H9 (cell line): ENCODE results near the gene ATE1. TPM values are rescaled to one million over a fixed set of nuclear protein-coding genes. Genes with fewer than 3 reads are reported as not detected.

Experiments
- DNase-seq: peaks from one replicate; pipeline ENCODE4 v3.0.0-alpha.2; 2017
- H2AFZ ChIP-seq: one replicate; pipeline ENCODE4 v1.6.1; 2013; ENCODE audit warnings: mild to moderate bottlenecking, low read length, control low read depth, moderate library complexity
- H2AK5ac ChIP-seq: 2 replicates; pipeline ENCODE4 v1.6.1; 2013; ENCODE audit warnings: low read length, control low read depth, mixed read lengths; ENCODE audit not compliant: insufficient read length
- H2BK120ac ChIP-seq: one replicate; pipeline ENCODE4 v1.6.1; 2013; ENCODE audit warnings: low read depth, mild to moderate bottlenecking, low read length, control low read depth, inconsistent platforms; ENCODE audit not compliant: poor library complexity, severe bottlenecking
- H2BK12ac ChIP-seq: 2 replicates; pipeline ENCODE4 v1.6.1; 2013; ENCODE audit warnings: low read length, control low read depth, mixed read lengths, low read depth; ENCODE audit not compliant: insufficient read length
- H2BK15ac ChIP-seq: 2 replicates; pipeline ENCODE4 v1.6.1; 2013; ENCODE audit warnings: low read depth, low read length, control low read depth
- H2BK20ac ChIP-seq: one replicate; pipeline ENCODE4 v1.6.1; 2013; ENCODE audit warnings: low read depth, mild to moderate bottlenecking, low read length, control low read depth, inconsistent platforms; ENCODE audit not compliant: poor library complexity, severe bottlenecking
- H2BK5ac ChIP-seq: 2 replicates; pipeline ENCODE4 v1.6.1; 2013; ENCODE audit warnings: low read length, control low read depth, mixed read lengths; ENCODE audit not compliant: insufficient read length
- H3K14ac ChIP-seq: 2 replicates; pipeline ENCODE4 v1.6.1; 2013; ENCODE audit warnings: low read length, control low read depth; ENCODE audit not compliant: insufficient read depth
- H3K18ac ChIP-seq: 2 replicates; pipeline ENCODE4 v1.6.1; 2013; ENCODE audit warnings: low read depth, mild to moderate bottlenecking, mixed read lengths, low read length, control low read depth; ENCODE audit not compliant: insufficient read length
- H3K23ac ChIP-seq: 2 replicates; pipeline ENCODE4 v1.6.1; 2013; ENCODE audit warnings: low read length, control low read depth, mixed read lengths, low read depth; ENCODE audit not compliant: insufficient read length
- H3K23me2 ChIP-seq: 2 replicates; pipeline ENCODE4 v1.6.1; 2013; ENCODE audit warnings: low read depth, mild to moderate bottlenecking, mixed read lengths, low read length, control low read depth; ENCODE audit not compliant: insufficient read length, poor library complexity, severe bottlenecking
- H3K27ac ChIP-seq: 2 replicates; pipeline ENCODE4 v1.5.1; 2013; ENCODE audit warnings: low read length, control low read depth, mixed read lengths, low read depth; ENCODE audit not compliant: insufficient read length
- H3K27me3 ChIP-seq: 2 replicates; pipeline ENCODE4 v1.6.1; 2013; ENCODE audit warnings: low read length, control low read depth, inconsistent platforms; ENCODE audit not compliant: insufficient read depth
- H3K4ac ChIP-seq: 2 replicates; pipeline ENCODE4 v1.6.1; 2013; ENCODE audit warnings: low read depth, mild to moderate bottlenecking, control low read depth, inconsistent platforms, low read length, moderate library complexity
- H3K4me1 ChIP-seq: 2 replicates; pipeline ENCODE4 v1.6.1; 2013; ENCODE audit warnings: low read length, control low read depth, inconsistent platforms; ENCODE audit not compliant: insufficient read depth
- H3K4me2 ChIP-seq: 2 replicates; pipeline ENCODE4 v1.6.1; 2013; ENCODE audit warnings: low read length, control low read depth, mixed read lengths; ENCODE audit not compliant: insufficient read length, insufficient read depth
- H3K56ac ChIP-seq: 2 replicates; pipeline ENCODE4 v1.6.1; 2013; ENCODE audit warnings: low read depth, mild to moderate bottlenecking, mixed read lengths, low read length, control low read depth; ENCODE audit not compliant: insufficient read length
- H3K79me1 ChIP-seq: 2 replicates; pipeline ENCODE4 v1.6.1; 2013; ENCODE audit warnings: low read depth, mild to moderate bottlenecking, moderate library complexity, low read length, control low read depth, inconsistent platforms; ENCODE audit not compliant: insufficient read depth, poor library complexity, severe bottlenecking
- H3K79me2 ChIP-seq: 2 replicates; pipeline ENCODE4 v1.6.1; 2013; ENCODE audit warnings: low read length, control low read depth, inconsistent platforms; ENCODE audit not compliant: insufficient read depth
- H3K9ac ChIP-seq: 2 replicates; pipeline ENCODE4 v1.6.1; 2013; ENCODE audit warnings: low read length, control low read depth, mixed read lengths; ENCODE audit not compliant: insufficient read length; ENCODE audit errors: extremely low read depth
- H3K9me3 ChIP-seq: one replicate; pipeline ENCODE4 v1.6.1; 2013; ENCODE audit warnings: low read depth, low read length, inconsistent platforms; ENCODE audit not compliant: control insufficient read depth
- H3T11ph ChIP-seq: one replicate; pipeline ENCODE4 v1.6.1; 2013; ENCODE audit warnings: mild to moderate bottlenecking, low read length, control low read depth, inconsistent platforms
- H4K20me1 ChIP-seq: one replicate; pipeline ENCODE4 v1.6.1; 2013; ENCODE audit not compliant: control insufficient read depth, insufficient read length, insufficient read depth
- H4K5ac ChIP-seq: 2 replicates; pipeline ENCODE4 v1.6.1; 2013; ENCODE audit warnings: low read depth, mild to moderate bottlenecking, mixed read lengths, low read length, control low read depth; ENCODE audit not compliant: insufficient read length
- H4K8ac ChIP-seq: replicated peaks from 2 replicates; pipeline ENCODE4 v1.6.1; 2013; ENCODE audit warnings: low read length, control low read depth, mixed read lengths, low read depth; ENCODE audit not compliant: insufficient read length
- H4K91ac ChIP-seq: 2 replicates; pipeline ENCODE4 v1.6.1; 2013; ENCODE audit warnings: low read depth, mild to moderate bottlenecking, moderate library complexity, mixed read lengths, low read length, control low read depth; ENCODE audit not compliant: insufficient read length
- H3K27ac Mint-ChIP-seq, 3 experiments: 2 replicates in 2 of 3; 3 replicates in 1 of 3; pipeline ENCODE4 v1.8.0; 2020 to 2021; ENCODE audit warnings: mixed read lengths in 3 of 3, mild to moderate bottlenecking in 1 of 3, moderate library complexity in 1 of 3
- H3K27me3 Mint-ChIP-seq: 2 replicates; pipeline ENCODE4 v1.8.0; 2021; ENCODE audit warnings: low read depth, mild to moderate bottlenecking, moderate library complexity, mixed read lengths
- H3K36me3 Mint-ChIP-seq, 3 experiments: 2 replicates in 2 of 3; 3 replicates in 1 of 3; pipeline ENCODE4 v1.8.0; 2020 to 2021; ENCODE audit warnings: low read depth in 3 of 3, mixed read lengths in 3 of 3; ENCODE audit not compliant: insufficient read depth in 1 of 3
- H3K4me1 Mint-ChIP-seq, 2 experiments: 2 replicates each; pipeline ENCODE4 v1.8.0; 2020; ENCODE audit warnings: mixed read lengths in 2 of 2
- H3K4me3 Mint-ChIP-seq, 2 experiments: 2 replicates in 1 of 2; 3 replicates in 1 of 2; pipeline ENCODE4 v1.8.0; 2020 to 2021; ENCODE audit warnings: mild to moderate bottlenecking in 2 of 2, mixed read lengths in 2 of 2, moderate library complexity in 1 of 2
- H3K9me3 Mint-ChIP-seq, 2 experiments: 2 replicates in 1 of 2; 3 replicates in 1 of 2; pipeline ENCODE4 v1.8.0; 2020; ENCODE audit warnings: mild to moderate bottlenecking in 2 of 2, mixed read lengths in 2 of 2, moderate library complexity in 1 of 2
- WGBS: extraction: QIAGEN DNeasy Blood & Tissue Kit; methylation state at CpG from one replicate; pipeline ENCODE4 v1.1.7; 2013; ENCODE audit warnings: missing lambda C conversion rate, low lambda C conversion rate, mixed read lengths; ENCODE audit not compliant: insufficient read length; ENCODE audit errors: extremely low coverage; 5-methylcytosine and 5-hydroxymethylcytosine counted together
- total RNA-seq: library from RNA; stranded (reverse); gene quantifications from 2 replicates; pipeline ENCODE4 v1.2.1, GENCODE V29; 2021
- TF ChIP-seq, protein P1 (sequence below): fragments of 200-600 bp; sonication (generic); conservative IDR thresholded peaks from 3 replicates; pipeline ENCODE4 v1.8.0; 2021; ENCODE audit warnings: antibody characterized with exemption, mild to moderate bottlenecking

Gene ATE1
- total RNA-seq, 1 experiment from 2014 or later, result 29.0 TPM

DNA sequence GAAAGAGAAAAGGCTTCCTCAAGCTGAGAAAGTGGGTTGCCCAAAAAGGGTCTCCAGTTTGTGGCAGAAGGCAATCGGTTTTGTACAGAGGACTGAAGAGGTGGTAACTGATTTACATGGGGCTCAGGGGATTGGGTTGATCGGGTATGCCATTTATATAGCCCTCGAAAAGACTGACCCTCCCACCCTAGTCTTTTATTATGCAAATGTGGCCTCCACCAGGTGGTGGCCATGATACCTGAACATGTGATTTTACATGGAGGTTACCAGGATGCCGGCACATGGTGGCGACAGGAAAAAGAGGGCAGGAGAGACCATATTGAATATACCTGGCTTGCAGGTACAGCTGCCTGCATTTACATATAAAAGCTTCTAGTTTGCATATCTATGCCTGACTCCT is 36.7 kb downstream of the ATE1 start:
- Histone ChIP-seq H4K5ac (peak overlapping the region; percentile 56), H3K79me2 (no peaks in the 10 kb centered on the region; the same call in 1 of the 2 replicates), H3K9ac (no peak overlapping the region), H3K56ac (no peak overlapping the region), H3K4me2 (peak overlapping the region; percentile 38), H2BK15ac (no peak overlapping the region), H3K79me1 (no peaks in the 10 kb centered on the region), H3K4me1 (no peaks in the 10 kb centered on the region), H2BK20ac (no peak overlapping the region), H3K4ac (no peak overlapping the region; the same call in 1 of the 2 replicates), H3K9me3 (no peaks in the 10 kb centered on the region), H3K23ac (no peak overlapping the region), H2BK120ac (no peak overlapping the region), H3K27ac (peak overlapping the region; percentile 95), H3K23me2 (no peaks in the 10 kb centered on the region), H3K27me3 (no peaks in the 10 kb centered on the region), H4K91ac (no peak overlapping the region), H3T11ph (peak overlapping the region; percentile 20), H2AFZ (no peak overlapping the region), H2BK5ac (no peak overlapping the region), H2BK12ac (peak overlapping the region; percentile 19), H4K20me1 (no peaks in the 10 kb centered on the region), H2AK5ac (no peak overlapping the region), H3K14ac (no peak overlapping the region), H3K18ac (peak overlapping the region; percentile 13), H4K8ac (no peak overlapping the region)
- no CpG with 5 or more reads among the region's 5 CpGs for WGBS
- H3K36me3 Mint-ChIP-seq, result peaks cover 12 to 40% (median 31%) of the 10 kb centered on the region in 3 experiments
- DNase-seq, result peak; percentile 97
- peak overlapping the region; percentile 97 to 98 (median 97) for H3K27ac Mint-ChIP-seq
- peaks cover 28 to 29% of the 10 kb centered on the region in 2 experiments for H3K4me1 Mint-ChIP-seq
- TF ChIP-seq, protein P1, sequence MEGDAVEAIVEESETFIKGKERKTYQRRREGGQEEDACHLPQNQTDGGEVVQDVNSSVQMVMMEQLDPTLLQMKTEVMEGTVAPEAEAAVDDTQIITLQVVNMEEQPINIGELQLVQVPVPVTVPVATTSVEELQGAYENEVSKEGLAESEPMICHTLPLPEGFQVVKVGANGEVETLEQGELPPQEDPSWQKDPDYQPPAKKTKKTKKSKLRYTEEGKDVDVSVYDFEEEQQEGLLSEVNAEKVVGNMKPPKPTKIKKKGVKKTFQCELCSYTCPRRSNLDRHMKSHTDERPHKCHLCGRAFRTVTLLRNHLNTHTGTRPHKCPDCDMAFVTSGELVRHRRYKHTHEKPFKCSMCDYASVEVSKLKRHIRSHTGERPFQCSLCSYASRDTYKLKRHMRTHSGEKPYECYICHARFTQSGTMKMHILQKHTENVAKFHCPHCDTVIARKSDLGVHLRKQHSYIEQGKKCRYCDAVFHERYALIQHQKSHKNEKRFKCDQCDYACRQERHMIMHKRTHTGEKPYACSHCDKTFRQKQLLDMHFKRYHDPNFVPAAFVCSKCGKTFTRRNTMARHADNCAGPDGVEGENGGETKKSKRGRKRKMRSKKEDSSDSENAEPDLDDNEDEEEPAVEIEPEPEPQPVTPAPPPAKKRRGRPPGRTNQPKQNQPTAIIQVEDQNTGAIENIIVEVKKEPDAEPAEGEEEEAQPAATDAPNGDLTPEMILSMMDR, result no peak
- H3K4me3 Mint-ChIP-seq, result peak overlapping the region; percentile 37 to 40
- H3K27me3 Mint-ChIP-seq, result no peaks in the 10 kb centered on the region
- no peaks in the 10 kb centered on the region for H3K9me3 Mint-ChIP-seq
